HepG2 (cell line): ENCODE measurements around the gene SLC36A3. TPM values are rescaled to one million over a fixed set of nuclear protein-coding genes. Genes with fewer than 3 reads are reported as not detected.

Source experiments
- AHR ChIP-seq: IDR thresholded peaks from 2 replicates; pipeline ENCODE4 v1.6.1; 2018; ENCODE audit warnings: missing genetic modification reagents, missing compliant biosample characterization
- BRF2 ChIP-seq: sonication (generic); formaldehyde crosslinking; IDR thresholded peaks from 2 replicates; pipeline ENCODE4 v1.8.1; 2022; ENCODE audit warnings: mild to moderate bottlenecking, missing genetic modification reagents
- MEIS2 ChIP-seq: sonication (generic); formaldehyde crosslinking; IDR thresholded peaks from 2 replicates; pipeline ENCODE4 v1.9.0; 2021; ENCODE audit warnings: mild to moderate bottlenecking, missing genetic modification reagents
- RBM39 ChIP-seq: fragments of 200-400 bp; formaldehyde crosslinking; IDR thresholded peaks from one replicate; pipeline ENCODE4 v1.6.1; 2018; ENCODE audit warnings: antibody characterized with exemption, mild to moderate bottlenecking, low read depth, low read length; ENCODE audit not compliant: poor library complexity, severe bottlenecking
- TBL1XR1 ChIP-seq: fragments of 150-350 bp; IDR thresholded peaks from 2 replicates; pipeline ENCODE4 v1.6.1; 2014; ENCODE audit warnings: borderline replicate concordance, low read length; ENCODE audit not compliant: partially characterized antibody
- ZFP36L1 ChIP-seq: sonication (generic); formaldehyde crosslinking; IDR thresholded peaks from 2 replicates; pipeline ENCODE4 v1.8.0; 2022; ENCODE audit warnings: mild to moderate bottlenecking, missing genetic modification reagents, moderate library complexity
- ZFP91 ChIP-seq: sonication (generic); formaldehyde crosslinking; IDR thresholded peaks from 2 replicates; pipeline ENCODE4 v1.9.0; 2022; ENCODE audit warnings: missing genetic modification reagents, mild to moderate bottlenecking, borderline replicate concordance
- ZNF556 ChIP-seq: sonication (generic); formaldehyde crosslinking; IDR thresholded peaks from 2 replicates; pipeline ENCODE4 v1.4.0; 2020; ENCODE audit warnings: mild to moderate bottlenecking, missing genetic modification reagents, borderline replicate concordance
- ZNF800 ChIP-seq: sonication (generic); formaldehyde crosslinking; IDR thresholded peaks from 2 replicates; pipeline ENCODE4 v1.4.0; 2020; ENCODE audit warnings: missing genetic modification reagents
- polyA plus RNA-seq, 8 experiments: library from polyadenylated mRNA; depleted of rRNA in 3 of 8; stranded (reverse) in 7 of 8; unstranded in 1 of 8; fragments of >200 nt; fragmentation: Illumina TruSeq in 4 of 8; extraction: Trizol in 4 of 8; gene quantifications; 2 replicates each; pipeline versions ENCODE4 v1.2.1 to v1.2.3, GENCODE V29; 2011 to 2016; ENCODE audit warnings: low read depth in 4 of 8, missing spikeins in 1 of 8, mixed read lengths in 1 of 8; ENCODE audit not compliant: insufficient read depth in 1 of 8
- total RNA-seq, 5 experiments: library from RNA; depleted of rRNA; stranded (reverse); fragments of >200 nt; fragmentation: Illumina TruSeq; extraction: Trizol; gene quantifications; 2 replicates each; pipeline ENCODE4 v1.2.3, GENCODE V29; 2016; ENCODE audit warnings: low read depth in 1 of 5
- TF ChIP-seq, protein P1 (sequence below): sonication (generic); formaldehyde crosslinking; IDR thresholded peaks from 2 replicates; pipeline ENCODE4 v1.8.0; 2022; ENCODE audit warnings: missing genetic modification reagents, mild to moderate bottlenecking, inconsistent platforms, borderline replicate concordance

The SLC36A3 gene
- total and polyA plus RNA-seq, 2 of the 13 experiments (the other 11 are each of a cell fraction or from before 2014, with no cell fraction given) = not detected

- TF ChIP-seq, protein P1, sequence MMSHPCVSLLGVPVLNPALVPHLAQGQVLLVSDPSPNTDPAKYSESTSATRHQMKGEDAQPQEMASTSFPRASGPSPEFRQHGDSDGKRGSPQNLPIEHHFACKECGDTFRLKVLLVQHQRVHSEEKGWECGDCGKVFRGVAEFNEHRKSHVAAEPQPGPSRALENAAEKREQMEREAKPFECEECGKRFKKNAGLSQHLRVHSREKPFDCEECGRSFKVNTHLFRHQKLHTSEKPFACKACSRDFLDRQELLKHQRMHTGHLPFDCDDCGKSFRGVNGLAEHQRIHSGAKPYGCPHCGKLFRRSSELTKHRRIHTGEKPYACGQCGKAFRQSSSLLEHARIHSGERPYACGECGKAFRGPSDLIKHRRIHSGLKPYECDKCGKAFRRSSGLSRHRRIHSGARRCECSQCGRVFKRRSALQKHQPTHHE (CRISPR knock-in tag) = no peak
- TF ChIP-seq ZFP91 (CRISPR knock-in tag) (peak; percentile 99), BRF2 (CRISPR knock-in tag) (peak; percentile 50; the same call in 1 of the 2 replicates), MEIS2 (CRISPR knock-in tag) (0 out of 2 replicates have a peak, but pooled peaks have one; percentile 26), TBL1XR1 (peak; percentile 23), ZFP36L1 (CRISPR knock-in tag) (no peak), ZNF556 (CRISPR knock-in tag) (no peak), RBM39 (peak; percentile 33), AHR (CRISPR knock-in tag) (0 out of 2 replicates have a peak, but pooled peaks have one; percentile 42), ZNF800 (CRISPR knock-in tag) (no peak)
Observed at GRCh38 chr5:151252762-151253604, 50.6 kb downstream of the SLC36A3 start, which contains the start of gene GM2A (continued).
